GM08714 (cell line): ENCODE measurements around the gene ZNF277.

Source experiments
- H3K4me3 ChIP-seq: fragments of 200-500 bp; sonication (Bioruptor generic); 2 replicates; pipeline ENCODE4 v1.5.1; 2014; ENCODE audit warnings: mild to moderate bottlenecking, low read length, inconsistent platforms
- ZNF274 ChIP-seq: IDR thresholded peaks from 2 replicates; pipeline ENCODE4 v1.6.1; 2012; ENCODE audit warnings: mild to moderate bottlenecking, low read depth, low read length

Gene ZNF277

DNA sequence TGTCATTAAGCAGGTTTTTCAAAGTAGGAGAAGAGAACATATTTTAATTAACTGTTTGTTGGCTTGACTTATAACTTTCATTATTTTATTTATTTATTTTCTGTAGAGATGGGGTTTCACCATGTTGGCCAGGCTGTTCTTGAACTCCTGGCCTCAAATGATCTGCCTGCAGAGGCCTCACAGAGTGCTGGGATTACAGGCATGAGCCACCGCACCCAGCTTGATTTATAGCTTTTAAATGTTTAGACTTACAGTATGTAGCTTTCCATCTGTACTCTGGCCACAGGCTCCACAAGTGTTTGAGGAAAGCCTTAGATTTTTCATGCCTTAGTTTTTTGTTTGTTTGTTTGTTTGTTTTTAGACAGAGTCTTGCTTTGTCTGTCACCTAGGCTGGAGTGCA is 171.1 kb downstream of the ZNF277 start:
- no peak overlapping the region for H3K4me3 ChIP-seq
- TF ChIP-seq ZNF274 = no peak

DNA sequence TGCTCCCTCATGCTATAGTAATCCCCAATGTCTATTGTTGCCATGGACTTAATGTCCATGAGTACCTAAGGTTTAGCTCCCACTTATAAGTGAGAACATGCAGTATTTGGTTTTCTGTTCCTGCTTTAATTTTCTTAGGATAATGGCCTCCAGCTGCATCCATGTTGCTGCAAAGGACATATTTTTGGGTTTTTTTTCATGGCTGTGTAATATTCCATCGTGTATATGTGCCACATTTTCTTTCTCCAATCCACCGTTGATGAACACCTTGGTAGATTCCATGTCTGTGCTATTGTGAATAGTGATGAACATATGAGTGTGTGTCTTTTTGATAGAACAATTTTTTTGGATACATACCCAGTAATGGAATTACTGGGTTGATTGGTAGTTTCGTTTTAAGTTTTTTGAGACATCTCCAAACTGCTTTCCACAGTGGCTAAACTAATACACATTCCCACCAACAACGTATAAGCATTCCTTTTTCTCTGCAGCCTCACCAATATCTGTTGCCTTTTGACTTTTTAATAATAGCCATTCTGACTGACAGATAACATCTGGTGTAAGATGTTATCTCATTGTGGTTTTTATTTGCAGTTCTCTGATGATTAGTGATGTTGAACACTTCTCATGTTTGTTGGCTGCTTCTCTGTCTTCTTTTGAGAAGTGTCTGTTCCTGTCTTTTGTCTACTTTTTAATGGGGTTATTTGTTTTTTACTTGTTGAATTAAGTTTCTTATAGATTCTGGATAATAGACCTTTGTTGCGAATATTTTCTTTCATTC is 175.0 kb downstream of the ZNF277 start:
- no peak overlapping the region for H3K4me3 ChIP-seq
- no peak for TF ChIP-seq ZNF274

DNA sequence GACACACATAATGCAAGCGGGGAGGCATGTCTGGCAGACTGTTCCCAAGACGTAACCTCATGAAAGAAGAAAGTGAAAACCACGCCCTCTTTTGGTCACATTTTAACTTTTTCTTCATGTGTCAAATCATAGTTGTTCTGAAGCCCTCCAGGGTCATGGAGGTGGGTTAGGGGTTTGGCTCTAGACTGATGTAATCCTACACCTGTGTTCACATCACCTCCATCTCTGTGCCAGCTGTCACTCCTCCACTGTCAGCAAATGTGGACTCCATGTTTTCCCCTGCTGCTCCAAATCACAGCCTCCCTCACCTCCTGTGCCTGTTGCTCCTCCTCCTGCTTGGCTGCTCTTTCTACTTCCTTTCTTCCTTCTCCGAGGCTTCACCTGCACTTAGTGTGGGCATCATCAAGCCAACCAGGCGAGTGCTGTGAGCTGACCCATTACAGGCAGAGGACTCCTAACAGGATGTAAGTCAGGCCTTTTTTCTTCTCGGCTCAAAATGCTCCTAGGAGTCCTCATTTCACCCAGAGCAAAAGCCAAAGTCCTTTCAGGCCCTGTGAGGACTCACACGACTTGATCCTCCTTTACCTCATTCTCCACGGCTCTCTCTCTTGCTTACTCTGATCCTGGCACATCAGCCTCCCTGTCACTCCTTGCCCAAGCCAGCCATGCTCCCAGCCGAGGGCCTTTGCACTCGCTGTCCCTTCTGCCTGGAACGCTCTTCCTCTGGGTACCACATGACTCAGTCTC is 177.3 kb downstream of the ZNF277 start:
- no peak for TF ChIP-seq ZNF274
- H3K4me3 ChIP-seq = no peak overlapping the region

DNA sequence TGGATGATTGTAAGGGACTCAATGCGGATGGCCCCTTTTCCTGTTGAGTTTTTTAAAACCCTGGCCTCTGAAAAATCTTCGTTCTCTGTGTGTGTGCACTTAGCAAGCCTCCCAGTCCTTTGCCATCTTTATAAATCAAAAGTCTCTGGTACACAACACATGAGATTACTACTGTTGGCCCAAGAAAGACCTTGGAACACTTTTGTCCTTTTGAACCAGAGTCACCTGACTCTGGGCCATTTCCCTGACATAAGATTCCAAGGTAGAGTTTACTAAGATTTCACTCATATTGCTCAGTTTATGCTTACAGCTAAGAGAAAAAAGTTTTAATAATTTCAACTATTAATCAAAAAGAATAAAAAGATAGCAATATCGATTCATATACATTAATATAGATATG is 179.0 kb downstream of the ZNF277 start:
- H3K4me3 ChIP-seq = no peak overlapping the region
- TF ChIP-seq ZNF274 = no peak

DNA sequence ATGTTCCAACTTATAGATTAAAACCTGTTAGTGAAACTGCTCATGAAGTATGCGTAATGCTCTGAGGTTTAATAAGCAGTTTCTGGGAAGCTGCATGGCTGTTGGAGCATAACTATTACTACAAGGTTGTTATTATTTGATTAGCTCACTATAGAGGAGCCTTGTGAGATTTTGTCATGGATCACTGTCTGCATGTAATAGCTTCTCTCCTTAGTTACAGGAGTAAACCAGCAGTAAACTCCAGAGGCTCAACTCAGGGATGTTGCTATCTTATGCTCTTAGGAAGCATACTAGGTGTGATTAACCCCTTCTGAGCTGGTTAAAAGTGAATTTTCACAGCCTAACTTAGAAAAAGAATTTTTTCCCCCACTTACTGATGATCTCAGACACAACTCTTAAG is 180.1 kb downstream of the ZNF277 start:
- TF ChIP-seq ZNF274 = no peak

DNA sequence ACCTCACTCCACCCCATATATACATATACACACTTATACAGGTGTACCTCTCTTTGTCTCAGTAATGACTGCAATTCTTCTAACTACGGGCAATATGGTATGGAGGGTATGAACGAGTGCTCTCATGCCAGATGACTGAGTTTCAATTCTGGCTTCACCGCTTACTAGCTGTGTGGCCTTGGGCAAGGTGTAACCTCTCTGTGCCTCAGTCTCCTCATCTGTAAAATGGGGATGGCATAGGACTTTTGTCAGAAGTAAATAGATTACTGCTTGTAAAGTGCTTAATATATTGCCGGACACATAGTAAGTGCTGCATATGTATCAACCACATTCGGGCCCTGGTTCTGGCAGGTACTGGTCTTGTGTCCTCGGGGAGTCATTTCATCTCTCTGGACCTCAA is 183.7 kb downstream of the ZNF277 start:
- TF ChIP-seq ZNF274 = no peak
- H3K4me3 ChIP-seq = no peak overlapping the region

More for the DNA sequence above, 180.1 kb downstream of the ZNF277 start:
- H3K4me3 ChIP-seq = no peak overlapping the region

DNA sequence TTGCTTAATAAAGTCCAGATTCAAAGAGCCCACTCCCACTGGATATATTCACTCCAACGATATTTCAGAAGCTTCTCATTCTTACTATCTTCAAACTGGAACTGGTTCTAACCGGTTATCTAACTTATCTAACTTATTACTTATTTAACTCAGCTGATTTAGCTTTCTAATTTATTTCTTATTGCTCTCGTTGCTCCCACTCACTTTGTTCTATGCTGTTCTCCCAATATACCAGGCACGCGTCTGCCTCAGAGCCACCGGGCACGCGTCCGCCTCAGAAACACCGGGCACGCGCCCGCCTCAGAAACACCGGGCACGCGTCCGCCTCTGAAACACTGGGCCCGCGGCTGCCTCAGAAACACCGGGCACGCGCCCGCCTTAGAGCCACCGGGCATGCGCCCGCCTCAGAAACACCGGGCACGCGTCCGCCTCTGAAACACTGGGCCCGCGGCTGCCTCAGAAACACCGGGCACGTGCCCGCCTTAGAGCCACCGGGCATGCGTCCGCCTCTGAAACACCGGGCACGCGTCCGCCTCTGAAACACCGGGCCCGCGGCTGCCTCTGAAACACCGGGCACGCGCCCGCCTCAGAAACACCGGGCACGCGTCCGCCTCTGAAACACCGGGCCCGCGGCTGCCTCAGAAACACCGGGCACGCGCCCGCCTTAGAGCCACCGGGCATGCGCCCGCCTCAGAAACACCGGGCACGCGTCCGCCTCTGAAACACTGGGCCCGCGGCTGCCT is 184.8 kb downstream of the ZNF277 start:
- peak overlapping the region; percentile 78; the same call in 1 of the 2 replicates for H3K4me3 ChIP-seq

DNA sequence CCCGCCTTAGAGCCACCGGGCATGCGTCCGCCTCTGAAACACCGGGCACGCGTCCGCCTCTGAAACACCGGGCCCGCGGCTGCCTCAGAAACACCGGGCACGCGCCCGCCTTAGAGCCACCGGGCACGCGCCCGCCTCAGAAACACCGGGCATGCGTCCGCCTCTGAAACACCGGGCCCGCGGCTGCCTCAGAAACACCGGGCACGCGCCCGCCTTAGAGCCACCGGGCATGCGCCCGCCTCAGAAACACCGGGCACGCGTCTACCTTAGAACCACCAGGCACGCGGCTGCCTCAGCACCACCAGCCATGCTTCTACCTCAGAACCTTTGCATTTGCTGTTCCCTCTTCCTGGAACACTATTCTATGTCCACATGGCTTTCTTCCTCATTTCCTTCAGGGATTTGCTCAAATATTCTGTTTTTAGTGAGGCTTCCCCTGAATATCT is 185.4 kb downstream of the ZNF277 start:
- H3K4me3 ChIP-seq = peak overlapping the region; percentile 78
